Epithelial cell of proximal tubule (primary cell): Measurements from ENCODE around the gene FBXO41. TPM values are rescaled to one million over a fixed set of nuclear protein-coding genes. Genes with fewer than 3 reads are reported as not detected.

ENCODE experiments used
- DNase-seq: peaks from one replicate; pipeline ENCODE4 v3.0.0-alpha.2; 2011; ENCODE audit warnings: low read depth
- H3K4me3 ChIP-seq: 2 replicates; pipeline ENCODE4 v1.5.1; 2011; ENCODE audit warnings: low read depth, mild to moderate bottlenecking, low read length
- CTCF ChIP-seq: conservative IDR thresholded peaks from 2 replicates; pipeline ENCODE4 v1.5.1; 2012; ENCODE audit warnings: low read depth, mild to moderate bottlenecking, low read length
- total RNA-seq: library from RNA; depleted of rRNA; stranded (reverse); fragments of >200 nt; gene quantifications from 2 replicates; pipeline ENCODE4 v1.2.3, GENCODE V29; 2015

Gene FBXO41
- total RNA-seq, 1 donor from 2014 or later: 4.5 TPM

DNA sequence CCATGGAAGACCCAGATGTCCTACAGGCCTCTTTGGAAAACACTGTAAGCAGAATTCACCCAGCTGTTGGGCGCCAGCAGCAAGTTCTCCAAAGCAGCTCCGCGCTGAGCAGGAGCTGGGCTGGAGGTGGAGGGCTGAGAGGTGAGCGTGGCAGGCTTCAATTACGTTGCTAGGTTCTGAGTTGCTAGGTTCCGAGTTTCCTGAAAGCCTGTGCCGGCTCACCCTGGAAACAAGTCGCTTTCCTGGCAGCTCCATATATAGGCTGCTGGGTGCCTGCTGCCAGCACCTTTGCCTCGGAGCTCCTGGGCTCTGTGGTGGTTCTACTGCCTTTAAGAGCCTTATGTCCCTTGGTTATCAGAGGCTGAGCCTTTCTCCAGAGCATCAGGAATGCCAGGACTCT is 23.4 kb upstream of the FBXO41 start:
- DNase-seq: no peak
- no peak overlapping the region for H3K4me3 ChIP-seq
- TF ChIP-seq CTCF: no peak

- H3K4me3 ChIP-seq: no peak overlapping the region
- no peak for TF ChIP-seq CTCF
- DNase-seq: no peak
Measured at GRCh38 chr2:73301636-73302035, 17.4 kb upstream of the FBXO41 start.

DNA sequence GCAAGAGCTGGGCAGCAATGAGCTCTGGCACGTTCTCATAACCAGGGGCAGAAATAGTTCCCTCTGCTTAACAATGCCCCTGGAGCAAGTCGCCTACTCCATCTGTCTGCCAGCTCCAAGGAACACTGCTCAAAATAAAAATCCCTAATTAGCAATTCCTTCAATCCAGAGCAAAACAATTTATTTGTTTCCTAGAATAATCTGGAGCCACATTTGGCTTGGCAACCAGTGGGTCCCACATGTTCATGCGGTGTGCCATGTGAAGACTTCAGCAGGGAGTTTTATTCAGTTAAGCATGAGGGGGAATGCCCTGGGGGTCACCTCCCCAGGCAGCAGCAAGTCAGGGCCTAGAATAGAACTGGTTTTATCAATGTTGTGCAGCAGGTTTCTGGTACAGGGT is 16.6 kb upstream of the FBXO41 start:
- DNase-seq: no peak
- no peak for TF ChIP-seq CTCF
- no peak overlapping the region for H3K4me3 ChIP-seq

DNA sequence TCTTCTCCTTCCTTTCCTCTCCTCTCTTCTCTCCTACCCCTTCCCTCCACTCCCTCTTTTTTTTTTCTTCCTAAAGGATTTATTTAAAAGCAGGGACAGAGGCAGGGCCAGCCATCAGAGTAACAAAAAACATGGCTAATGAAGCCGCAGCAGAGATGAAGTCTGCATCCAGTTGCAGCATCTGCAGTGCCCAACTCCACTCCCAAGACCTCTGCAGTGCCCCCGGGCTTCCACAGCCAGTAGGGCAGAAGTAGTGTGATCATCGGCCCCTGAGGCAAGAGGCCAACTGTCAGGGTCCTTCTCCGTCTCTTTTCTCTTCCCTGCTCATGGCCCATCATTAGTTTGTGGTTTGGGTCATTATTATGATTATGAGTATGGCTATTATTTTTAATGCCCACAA is 13.3 kb upstream of the FBXO41 start:
- H3K4me3 ChIP-seq: no peak overlapping the region
- DNase-seq: no peak
- no peak for TF ChIP-seq CTCF

GRCh38 chr2:73297151-73297559 is 12.9 kb upstream of the FBXO41 start:
- H3K4me3 ChIP-seq: no peak overlapping the region
- no peak for DNase-seq
- TF ChIP-seq CTCF: no peak

GRCh38 chr2:73295751-73296400 is 11.6 kb upstream of the FBXO41 start:
- DNase-seq: no peak

More at GRCh38 chr2:73295751-73296400, 11.6 kb upstream of the FBXO41 start:
- no peak overlapping the region for H3K4me3 ChIP-seq
- TF ChIP-seq CTCF: no peak
